Activated CD4-positive, alpha-beta T cell treated with anti-CD3 and anti-CD28 coated beads for 36 hours (primary cell): ENCODE data around the gene CHCHD6. TPM values are rescaled to one million over a fixed set of nuclear protein-coding genes. Genes with fewer than 3 reads are reported as not detected.

Experiments used
- ATAC-seq: fragments of 200-7000 bp; cut with Tn5 transposase; one replicate; pipeline ENCODE4 v1.10.0; 2021; ENCODE audit warnings: mild to moderate bottlenecking, moderate library complexity
- CTCF ChIA-PET: fragments of 350-600 bp; sonication (Branson Sonifier 250); formaldehyde crosslinking; loops from one replicate; lab custom pipeline; 2021; ENCODE audit warnings: antibody characterized with exemption; lab: Charles Lee
- POLR2A ChIA-PET: fragments of 350-600 bp; sonication (Branson Sonifier 250); formaldehyde crosslinking; loops from one replicate; lab custom pipeline; 2021; ENCODE audit warnings: antibody characterized with exemption, inconsistent platforms; lab: Charles Lee
- DNase-seq: peaks from one replicate; pipeline ENCODE4 v3.0.0-alpha.2; 2020
- H3K27ac Mint-ChIP-seq: one replicate; pipeline ENCODE4 v1.8.0; 2021; ENCODE audit warnings: mixed read lengths
- H3K27me3 Mint-ChIP-seq: one replicate; pipeline ENCODE4 v1.8.0; 2021; ENCODE audit warnings: mixed read lengths
- H3K36me3 Mint-ChIP-seq: one replicate; pipeline ENCODE4 v1.8.0; 2021; ENCODE audit warnings: low read depth, mixed read lengths
- H3K4me1 Mint-ChIP-seq: one replicate; pipeline ENCODE4 v1.8.0; 2021; ENCODE audit warnings: mixed read lengths
- H3K4me3 Mint-ChIP-seq: one replicate; pipeline ENCODE4 v1.8.0; 2021; ENCODE audit warnings: mild to moderate bottlenecking, moderate library complexity, mixed read lengths
- H3K9me3 Mint-ChIP-seq: one replicate; pipeline ENCODE4 v1.8.0; 2021; ENCODE audit warnings: low read depth, mixed read lengths
- intact Hi-C, 2 experiments: fragments of 100-400 bp; cut with DNase I in 1 of 2; cut with micrococcal nuclease in 1 of 2; formaldehyde crosslinking; loops; one replicate each; pipeline versions ENCODE4 v1.14.2 to v1.15.1; 2022 to 2024; cut with DNase I, micrococcal nuclease
- total RNA-seq, 2 experiments: library from RNA; stranded (reverse); gene quantifications; one replicate each; pipeline ENCODE4 v1.2.3, GENCODE V29; 2021

Gene CHCHD6
- total RNA-seq, 2 experiments from 2014 or later: 17.1 to 17.7 TPM

DNA sequence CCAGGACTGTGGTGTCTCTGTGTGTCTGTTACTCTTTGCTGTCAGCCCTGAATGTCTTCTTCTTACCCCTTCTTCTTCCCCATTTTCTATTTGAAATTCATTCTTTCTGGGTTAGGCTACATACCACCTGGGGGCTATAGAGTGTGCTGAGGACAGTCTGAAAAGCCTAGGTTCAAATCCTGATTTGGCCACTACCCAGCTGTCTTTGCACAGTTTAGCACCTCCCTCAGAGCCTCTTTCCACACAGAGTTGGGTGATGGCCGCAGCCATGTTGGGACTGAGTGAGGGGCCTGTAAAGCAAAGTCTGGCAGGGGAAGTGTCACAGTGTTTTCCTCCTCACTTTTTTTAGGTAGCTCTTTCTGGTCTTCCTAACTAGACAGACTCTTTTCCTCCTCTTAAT is 113.7 kb downstream of the CHCHD6 start:
- ATAC-seq (no peak), DNase-seq (no peak)
- intact Hi-C loops: no loop called here
- Mint-ChIP-seq H3K9me3 (peaks cover 2% of the 10 kb centered on the region), H3K36me3 (peaks cover 16% of the 10 kb centered on the region), H3K4me1 (no peaks in the 10 kb centered on the region), H3K27ac (no peak overlapping the region), H3K4me3 (no peak overlapping the region), H3K27me3 (no peaks in the 10 kb centered on the region)
- ChIA-PET POLR2A (no interaction called here), CTCF (interaction anchor here (0.6 kb wide), 1 partner anchor 26 kb away, joined by 3 read pairs; no protein-coding TSS in a partner anchor)

DNA sequence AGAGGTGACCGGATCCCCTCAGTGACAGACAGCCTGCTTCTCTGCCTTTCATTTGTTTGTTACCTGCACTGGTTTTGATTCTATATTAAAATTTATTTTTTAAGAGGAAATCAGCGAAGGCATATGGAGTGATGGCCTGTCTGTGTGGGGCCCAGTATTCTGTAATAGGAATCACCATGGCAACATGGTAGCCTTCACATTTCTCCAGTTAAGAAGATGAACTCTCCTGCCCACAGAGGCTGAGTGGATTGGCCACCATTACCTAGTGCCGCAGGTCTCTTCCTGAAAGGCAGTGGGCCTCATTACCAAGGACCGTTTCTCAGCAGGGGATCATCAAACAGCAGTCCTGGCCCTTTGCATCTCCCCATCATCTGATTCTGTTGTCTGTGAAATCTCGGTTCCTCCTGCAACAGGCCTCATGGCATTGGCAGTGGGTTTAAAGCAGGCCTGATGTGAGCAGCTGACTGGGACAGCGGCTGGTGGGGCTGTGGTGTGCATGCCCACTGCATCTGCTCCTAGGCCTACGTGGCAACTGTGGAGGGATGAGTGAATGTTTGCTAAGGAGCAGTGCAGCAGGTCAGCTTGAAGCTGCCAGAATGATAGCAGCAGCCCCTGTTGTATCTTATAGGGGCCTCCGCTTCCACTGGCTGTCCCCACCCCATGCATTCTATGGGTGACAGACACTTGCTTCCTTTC is 114.5 kb downstream of the CHCHD6 start:
- H3K36me3 Mint-ChIP-seq: peaks cover 16% of the 10 kb centered on the region
- no peaks in the 10 kb centered on the region for H3K4me1 Mint-ChIP-seq
- ChIA-PET POLR2A (no interaction called here), CTCF (no interaction called here)
- H3K27ac Mint-ChIP-seq: no peak overlapping the region
- intact Hi-C loops: no loop called here
- no peak for ATAC-seq
- no peaks in the 10 kb centered on the region for H3K27me3 Mint-ChIP-seq
- peaks cover 2% of the 10 kb centered on the region for H3K9me3 Mint-ChIP-seq
- DNase-seq: no peak
- H3K4me3 Mint-ChIP-seq: no peak overlapping the region

DNA sequence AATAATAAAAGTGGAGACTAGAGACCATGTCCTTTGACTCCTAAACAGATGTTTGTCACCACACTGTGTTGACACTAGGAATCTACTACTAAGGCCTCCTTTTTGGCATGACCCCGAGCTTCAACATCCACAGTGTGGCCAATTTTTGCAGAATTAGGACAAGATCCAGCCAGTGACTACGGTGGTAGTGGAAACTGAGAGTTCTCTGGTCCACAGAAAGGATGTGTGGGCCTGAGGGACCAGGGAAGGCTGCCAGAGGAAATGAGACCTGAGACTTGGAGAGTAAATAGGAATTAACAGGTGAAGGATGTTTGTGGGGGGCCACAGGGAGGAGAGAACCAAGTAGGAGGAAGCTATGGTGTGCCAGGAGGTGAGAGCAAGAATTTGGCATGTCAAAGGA is 122.7 kb downstream of the CHCHD6 start:
- intact Hi-C loops: no loop called here
- DNase-seq (no peak), ATAC-seq (no peak)
- H3K9me3 Mint-ChIP-seq: peaks cover 2% of the 10 kb centered on the region
- H3K4me1 Mint-ChIP-seq: peaks cover 16% of the 10 kb centered on the region
- H3K27ac Mint-ChIP-seq: no peak overlapping the region
- no peaks in the 10 kb centered on the region for H3K27me3 Mint-ChIP-seq
- H3K36me3 Mint-ChIP-seq: peaks cover 2% of the 10 kb centered on the region
- CTCF ChIA-PET: no interaction called here
- H3K4me3 Mint-ChIP-seq: no peak overlapping the region
- POLR2A ChIA-PET: no interaction called here

DNA sequence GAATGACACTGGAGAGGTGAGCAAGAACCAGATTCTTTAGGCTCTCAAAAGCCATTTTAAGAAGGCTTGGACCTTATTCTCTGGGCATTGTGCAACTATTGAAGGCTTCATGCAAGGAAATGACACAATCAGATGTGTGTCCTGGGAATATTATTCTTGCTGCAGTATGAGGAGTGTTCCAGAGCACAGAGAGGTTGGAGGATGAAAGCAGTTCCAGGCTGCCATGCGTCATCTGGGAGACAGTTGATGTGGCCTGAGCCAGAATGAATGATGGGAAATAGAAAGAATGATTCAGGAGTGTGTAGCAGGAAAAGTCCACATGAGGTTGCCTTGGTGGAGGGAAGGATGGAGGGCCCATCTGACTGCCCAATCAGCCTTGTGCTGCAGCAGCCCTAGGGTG is 123.1 kb downstream of the CHCHD6 start:
- intact Hi-C loops: no loop called here
- Mint-ChIP-seq H3K4me1 (peaks cover 16% of the 10 kb centered on the region), H3K36me3 (no peaks in the 10 kb centered on the region), H3K9me3 (no peaks in the 10 kb centered on the region), H3K27me3 (no peaks in the 10 kb centered on the region), H3K4me3 (no peak overlapping the region), H3K27ac (no peak overlapping the region)
- ChIA-PET POLR2A (no interaction called here), CTCF (no interaction called here)
- ATAC-seq: no peak
- DNase-seq: no peak

DNA sequence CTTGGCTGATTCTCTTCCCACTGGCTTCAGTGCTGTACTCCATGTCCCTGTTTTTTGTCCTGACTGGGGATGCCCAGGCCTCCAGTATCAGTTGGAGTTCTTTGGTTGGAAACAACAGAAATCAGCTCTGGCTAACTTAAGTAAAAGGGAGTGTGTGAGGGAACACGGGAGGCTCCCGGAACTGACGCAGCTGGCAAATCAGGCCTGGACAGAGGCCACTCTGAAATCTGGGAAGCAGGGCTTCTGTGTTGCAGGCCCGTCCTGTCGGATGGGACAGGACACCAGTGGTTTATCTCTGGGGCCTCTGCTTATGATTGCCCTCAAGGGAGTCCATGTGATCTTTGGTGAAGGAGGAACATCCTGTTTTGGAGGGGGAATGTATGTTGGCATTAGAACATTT is 124.3 kb downstream of the CHCHD6 start:
- no peak overlapping the region for H3K27ac Mint-ChIP-seq
- H3K27me3 Mint-ChIP-seq: no peaks in the 10 kb centered on the region
- CTCF ChIA-PET: no interaction called here
- intact Hi-C loops: no loop called here
- POLR2A ChIA-PET: no interaction called here
- H3K4me1 Mint-ChIP-seq: peaks cover 16% of the 10 kb centered on the region
- DNase-seq: no peak
- no peak overlapping the region for H3K4me3 Mint-ChIP-seq
- no peaks in the 10 kb centered on the region for H3K9me3 Mint-ChIP-seq
- no peaks in the 10 kb centered on the region for H3K36me3 Mint-ChIP-seq
- ATAC-seq: no peak

DNA sequence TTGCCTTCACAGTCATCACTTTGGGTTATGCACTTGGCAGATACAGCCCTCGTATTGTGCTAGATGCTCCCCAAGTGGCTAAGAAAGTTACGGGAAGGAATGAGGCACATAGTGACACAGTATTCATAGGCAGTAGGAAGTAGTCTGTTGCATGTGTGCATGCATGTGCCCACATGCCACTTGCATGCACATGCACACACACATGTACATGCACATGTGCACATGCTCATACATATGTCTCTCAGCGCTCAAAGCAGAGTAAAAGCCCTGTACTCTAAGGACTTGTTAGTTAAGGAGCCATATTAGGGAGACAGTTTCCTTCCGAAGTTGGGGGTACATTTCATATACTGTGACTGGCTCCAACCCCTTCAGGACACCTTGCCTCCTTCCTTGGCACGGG is 128.9 kb downstream of the CHCHD6 start:
- intact Hi-C loops: no loop called here
- DNase-seq (no peak), ATAC-seq (no peak)
- peaks cover 4% of the 10 kb centered on the region for H3K36me3 Mint-ChIP-seq
- no peaks in the 10 kb centered on the region for H3K9me3 Mint-ChIP-seq
- H3K4me3 Mint-ChIP-seq: no peak overlapping the region
- peaks cover 15% of the 10 kb centered on the region for H3K4me1 Mint-ChIP-seq
- ChIA-PET CTCF (no interaction called here), POLR2A (no interaction called here)
- no peak overlapping the region for H3K27ac Mint-ChIP-seq
- H3K27me3 Mint-ChIP-seq: no peaks in the 10 kb centered on the region

DNA sequence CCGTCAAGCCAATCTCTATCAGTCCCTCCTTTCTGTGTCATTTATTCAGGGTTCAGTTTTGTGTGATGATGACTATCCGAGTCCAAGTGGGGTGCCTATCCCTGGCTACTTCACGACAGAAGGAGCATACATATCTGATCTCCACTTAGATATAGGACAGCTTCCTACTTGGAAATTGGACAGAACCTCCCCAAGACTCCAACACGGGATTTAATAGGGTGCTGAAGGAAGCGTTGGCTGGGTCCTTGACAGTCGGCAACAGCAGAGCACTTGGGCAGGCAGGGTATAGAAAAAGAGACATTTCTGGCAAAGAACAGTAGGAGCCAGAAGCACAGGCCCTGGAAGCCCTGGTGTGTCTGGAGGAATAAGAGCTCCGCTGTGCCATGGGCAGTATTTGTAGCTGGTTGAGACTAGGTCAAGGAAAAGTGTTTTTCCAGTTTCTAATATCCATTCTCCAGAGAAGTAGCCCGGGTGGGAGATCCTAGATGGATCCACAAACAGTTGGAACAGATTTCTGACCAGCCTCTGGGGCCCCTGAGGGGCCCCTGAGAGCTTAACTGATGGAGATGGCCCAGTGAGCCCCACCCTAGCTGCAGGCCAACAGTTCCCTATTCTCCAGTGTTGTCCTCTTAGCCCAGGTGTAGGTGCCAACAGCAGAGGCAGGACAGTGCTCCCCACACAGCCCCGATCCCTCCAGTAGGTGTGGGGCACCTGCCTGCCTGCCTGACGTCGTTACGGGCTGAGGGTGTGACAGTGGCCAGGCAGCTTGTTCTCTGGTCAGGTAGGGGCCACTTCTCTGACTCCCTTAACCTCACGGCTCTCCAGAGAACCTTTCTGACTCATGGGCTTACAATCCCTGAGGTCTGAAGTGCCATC is 130.8 kb downstream of the CHCHD6 start:
- no peak overlapping the region for H3K4me3 Mint-ChIP-seq
- ATAC-seq (no peak), DNase-seq (no peak)
- peaks cover 9% of the 10 kb centered on the region for H3K36me3 Mint-ChIP-seq
- no peaks in the 10 kb centered on the region for H3K4me1 Mint-ChIP-seq
- H3K27me3 Mint-ChIP-seq: no peaks in the 10 kb centered on the region
- intact Hi-C loops: no loop called here
- POLR2A ChIA-PET: no interaction called here
- CTCF ChIA-PET: interaction anchor here (0.6 kb wide), 1 partner anchor 9 kb away, joined by 3 read pairs; no protein-coding TSS in a partner anchor
- H3K9me3 Mint-ChIP-seq: no peaks in the 10 kb centered on the region
- H3K27ac Mint-ChIP-seq: no peak overlapping the region

DNA sequence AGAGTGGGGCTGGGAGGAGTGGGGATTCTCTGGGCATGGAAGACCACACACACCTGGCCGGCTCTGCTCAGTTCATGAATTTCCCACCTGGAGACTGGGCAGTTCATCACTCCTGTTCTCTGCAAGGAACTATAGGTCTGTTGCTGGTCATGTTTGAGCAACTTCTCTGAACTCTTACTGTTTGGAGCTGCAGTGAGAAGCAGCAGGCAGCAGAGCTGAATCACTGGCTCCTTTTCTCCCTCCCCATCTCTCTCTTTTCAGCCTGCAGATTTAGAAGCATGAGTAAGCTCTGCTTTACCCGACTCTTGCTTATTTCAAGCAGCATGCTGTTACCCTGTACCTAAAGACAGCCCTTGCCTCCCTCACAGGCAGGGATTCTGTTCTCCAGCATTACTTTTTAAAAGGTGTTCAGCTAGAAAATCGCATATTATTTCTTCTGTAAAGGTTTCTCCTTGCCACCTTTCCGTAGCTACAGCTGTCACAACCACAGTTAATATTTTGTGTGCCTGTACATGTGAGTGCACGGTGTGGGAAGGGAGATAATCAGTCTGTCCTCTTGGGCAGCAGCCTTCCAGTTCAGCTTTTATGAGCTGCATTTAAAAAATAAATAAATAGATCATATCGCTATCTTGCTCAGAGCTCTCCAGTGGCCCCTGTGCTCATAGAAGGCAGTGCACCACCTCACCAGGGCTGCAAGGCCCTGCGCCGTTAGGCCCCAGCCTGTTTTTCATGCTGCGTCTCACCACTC is 131.6 kb downstream of the CHCHD6 start:
- H3K9me3 Mint-ChIP-seq: no peaks in the 10 kb centered on the region
- no peaks in the 10 kb centered on the region for H3K27me3 Mint-ChIP-seq
- intact Hi-C loops: no loop called here
- peaks cover 10% of the 10 kb centered on the region for H3K36me3 Mint-ChIP-seq
- H3K4me1 Mint-ChIP-seq: no peaks in the 10 kb centered on the region
- POLR2A ChIA-PET: no interaction called here
- no peak overlapping the region for H3K4me3 Mint-ChIP-seq
- H3K27ac Mint-ChIP-seq: no peak overlapping the region
- no peak for DNase-seq
- CTCF ChIA-PET: interaction anchor here (0.6 kb wide), 1 partner anchor 8 kb away, joined by 3 read pairs; no protein-coding TSS in a partner anchor
- no peak for ATAC-seq

DNA sequence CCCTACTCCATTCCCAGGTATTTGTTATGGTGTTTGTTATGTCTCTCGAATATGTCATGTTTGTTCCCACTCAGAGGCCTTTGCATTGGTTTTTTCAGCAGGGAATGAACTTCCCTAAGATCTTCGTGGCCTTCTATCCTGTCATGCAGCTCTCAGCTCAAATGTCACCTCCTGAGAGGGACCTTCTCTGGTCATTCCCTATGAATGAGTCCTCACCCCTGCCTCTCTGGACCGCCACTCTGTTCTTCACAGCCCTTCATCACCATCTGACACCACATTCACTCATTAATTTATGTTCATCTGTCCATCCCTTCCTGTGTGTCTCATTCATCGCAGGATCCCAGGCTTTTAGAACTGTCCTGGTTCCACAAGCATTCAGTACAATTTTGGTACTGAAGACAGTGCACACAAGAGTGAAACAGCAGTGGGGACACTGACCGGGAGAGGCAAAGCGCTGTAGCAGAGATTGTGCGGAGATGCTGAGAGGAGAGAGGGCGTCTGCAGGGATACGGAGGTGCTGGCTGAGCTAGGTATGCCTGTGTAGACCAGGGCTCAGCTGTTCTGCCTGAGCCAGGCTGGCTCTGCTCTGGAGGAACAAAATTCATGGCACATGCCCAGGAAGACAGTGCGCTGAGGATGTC is 132.3 kb downstream of the CHCHD6 start:
- intact Hi-C loops: no loop called here
- ATAC-seq (no peak), DNase-seq (no peak)
- Mint-ChIP-seq H3K27me3 (no peaks in the 10 kb centered on the region), H3K9me3 (no peaks in the 10 kb centered on the region), H3K4me3 (no peak overlapping the region), H3K36me3 (peaks cover 10% of the 10 kb centered on the region), H3K4me1 (no peaks in the 10 kb centered on the region), H3K27ac (no peak overlapping the region)
- ChIA-PET POLR2A (no interaction called here), CTCF (no interaction called here)

DNA sequence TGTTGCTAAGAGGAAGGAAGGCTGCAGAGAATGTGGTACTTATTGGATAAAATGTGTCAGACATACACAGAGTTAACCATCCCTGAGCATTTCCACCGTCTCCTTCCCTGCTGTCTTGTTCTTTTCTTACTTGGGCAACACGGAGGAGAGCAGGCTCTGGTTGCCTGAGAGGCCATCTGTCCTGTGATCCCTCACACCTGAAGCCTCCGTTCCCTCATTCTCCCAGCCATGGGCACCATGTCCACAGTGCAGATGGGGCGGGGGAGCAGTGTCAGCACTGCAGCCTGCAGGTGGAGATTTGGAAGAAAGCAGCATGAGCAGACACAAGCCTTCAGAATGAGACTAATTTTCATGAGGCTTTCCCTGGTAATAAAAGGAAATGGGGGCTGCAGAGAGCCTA is 133.7 kb downstream of the CHCHD6 start:
- peaks cover 10% of the 10 kb centered on the region for H3K36me3 Mint-ChIP-seq
- CTCF ChIA-PET: no interaction called here
- DNase-seq: no peak
- H3K27me3 Mint-ChIP-seq: no peaks in the 10 kb centered on the region
- H3K4me1 Mint-ChIP-seq: no peaks in the 10 kb centered on the region
- intact Hi-C loops: no loop called here
- ATAC-seq: no peak
- H3K9me3 Mint-ChIP-seq: no peaks in the 10 kb centered on the region
- no peak overlapping the region for H3K27ac Mint-ChIP-seq
- POLR2A ChIA-PET: no interaction called here
- H3K4me3 Mint-ChIP-seq: no peak overlapping the region
